22Rv1 (cell line): Measurements from ENCODE around the gene PRR36.

Source experiments
- H3K27ac ChIP-seq: fragments of 450-650 bp; 2 replicates; pipeline ENCODE4 v1.5.1; 2017
- CTCF ChIP-seq: fragments of 450-650 bp; IDR thresholded peaks from 2 replicates; pipeline ENCODE4 v1.5.1; 2017; ENCODE audit warnings: mild to moderate bottlenecking
- ZFX ChIP-seq: fragments of 450-650 bp; IDR thresholded peaks from 2 replicates; pipeline ENCODE4 v1.6.1; 2017; ENCODE audit warnings: antibody characterized with exemption, borderline replicate concordance

The PRR36 gene

GRCh38 chr19:7883796-7884570 is 9.8 kb upstream of the PRR36 start:
- H3K27ac ChIP-seq = no peak overlapping the region
- TF ChIP-seq CTCF (no peak), ZFX (no peak)

DNA sequence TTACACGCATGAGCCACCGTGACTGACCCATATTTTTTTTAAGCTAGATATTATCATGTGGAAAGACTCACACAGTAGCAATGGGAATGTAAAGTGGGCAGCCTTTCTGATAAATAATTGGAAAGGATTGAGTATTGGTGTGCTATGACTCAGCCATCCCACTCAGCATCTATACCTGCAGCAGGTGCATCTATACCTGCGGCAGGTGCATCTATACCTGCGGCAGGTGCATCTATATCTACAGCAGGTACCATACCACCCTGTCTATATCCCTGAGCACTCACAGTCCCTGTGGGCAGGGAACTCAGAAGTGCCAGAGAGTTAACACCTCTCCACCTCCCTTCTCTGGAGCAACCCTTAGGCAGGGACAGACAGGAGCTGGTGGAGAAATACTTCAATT is 8.9 kb upstream of the PRR36 start:
- no peak for TF ChIP-seq CTCF
- no peak for TF ChIP-seq ZFX

DNA sequence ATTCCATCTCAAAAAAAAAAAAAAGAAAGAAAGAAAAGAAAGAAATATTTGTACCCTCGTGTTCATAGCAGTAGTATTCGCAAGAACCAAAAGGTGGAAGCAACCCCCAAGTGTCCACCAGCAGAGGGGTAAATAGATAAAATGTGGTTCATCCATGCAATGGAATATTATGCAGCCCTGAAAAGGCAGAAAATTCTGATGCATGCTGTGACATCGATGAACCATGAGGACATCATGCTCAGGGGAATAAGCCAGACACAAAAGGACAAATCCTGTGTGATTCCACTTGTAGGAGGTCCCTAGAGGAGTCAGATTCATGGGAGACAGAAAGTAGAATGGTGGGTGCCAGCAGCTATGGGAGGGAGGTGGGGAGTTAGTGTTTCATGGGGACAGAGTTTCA is 7.7 kb upstream of the PRR36 start:
- no peak for TF ChIP-seq ZFX
- TF ChIP-seq CTCF = no peak
- no peak overlapping the region for H3K27ac ChIP-seq

More for the DNA sequence above, 8.9 kb upstream of the PRR36 start:
- no peak overlapping the region for H3K27ac ChIP-seq

- no peak for TF ChIP-seq ZFX
- TF ChIP-seq CTCF = no peak
- H3K27ac ChIP-seq = no peak overlapping the region
Measured at GRCh38 chr19:7879836-7880235, 5.6 kb upstream of the PRR36 start.

GRCh38 chr19:7879111-7879807 is 5.1 kb upstream of the PRR36 start:
- TF ChIP-seq CTCF = no peak
- TF ChIP-seq ZFX = no peak
- no peak overlapping the region for H3K27ac ChIP-seq

GRCh38 chr19:7877249-7877836 is 3.2 kb upstream of the PRR36 start:
- TF ChIP-seq ZFX (no peak), CTCF (no peak)
- no peak overlapping the region for H3K27ac ChIP-seq

- peak overlapping the region; percentile 91 for H3K27ac ChIP-seq
- TF ChIP-seq ZFX (no peak), CTCF (no peak)
Measured at GRCh38 chr19:7874897-7875273, 695 bp upstream of the PRR36 start.
